H1 (cell line): ENCODE measurements around the gene STK36. TPM values are rescaled to one million over a fixed set of nuclear protein-coding genes. Genes with fewer than 3 reads are reported as not detected.

ENCODE experiments used
- CTCF ChIA-PET: fragments of 300-600 bp; sonication (Branson Sonifier 250); formaldehyde crosslinking; loops from one replicate; lab custom pipeline; 2021; ENCODE audit not compliant: partially characterized antibody; lab: Charles Lee
- POLR2A ChIA-PET: fragments of 300-600 bp; sonication (Branson Sonifier 250); formaldehyde crosslinking; loops from one replicate; lab custom pipeline; 2021; ENCODE audit warnings: inconsistent platforms; ENCODE audit not compliant: partially characterized antibody; lab: Charles Lee
- DNase-seq, 2 experiments: peaks; one replicate each; pipeline versions ENCODE4 v3.0.0 to v3.0.0-alpha.2; 2010 to 2022; ENCODE audit warnings: low spot score in 2 of 2, low read depth in 1 of 2, mixed read lengths in 1 of 2
- FAIRE-seq: peaks from 2 replicates; lab custom pipeline; 2011; peaks lifted over from hg19 to GRCh38; lab: Jason Lieb, UNC
- H2AFZ ChIP-seq: 2 replicates; pipeline ENCODE4 v1.8.1; 2012; ENCODE audit warnings: low read length, inconsistent platforms
- H2AK5ac ChIP-seq: 2 replicates; pipeline ENCODE4 v1.6.1; 2013; ENCODE audit warnings: low read depth, low read length
- H2BK120ac ChIP-seq: replicated peaks from 2 replicates; pipeline ENCODE3; 2013; ENCODE audit warnings: low read depth, low read length, inconsistent platforms
- H2BK12ac ChIP-seq: 2 replicates; pipeline ENCODE4 v1.6.1; 2013; ENCODE audit warnings: low read depth, low read length
- H2BK15ac ChIP-seq: 2 replicates; pipeline ENCODE4 v1.6.1; 2013; ENCODE audit warnings: low read length
- H2BK20ac ChIP-seq: 2 replicates; pipeline ENCODE4 v1.6.1; 2013; ENCODE audit warnings: low read length
- H2BK5ac ChIP-seq: 2 replicates; pipeline ENCODE4 v1.6.1; 2013; ENCODE audit warnings: low read depth, low read length
- H3K14ac ChIP-seq: 2 replicates; pipeline ENCODE4 v1.6.1; 2013; ENCODE audit warnings: inconsistent platforms; ENCODE audit not compliant: insufficient read length
- H3K18ac ChIP-seq: 2 replicates; pipeline ENCODE4 v1.6.1; 2013; ENCODE audit warnings: low read length; ENCODE audit errors: extremely low read depth
- H3K23ac ChIP-seq: 2 replicates; pipeline ENCODE4 v1.6.1; 2013; ENCODE audit warnings: inconsistent platforms; ENCODE audit not compliant: insufficient read length
- H3K23me2 ChIP-seq: 2 replicates; pipeline ENCODE4 v1.6.1; 2013; ENCODE audit warnings: low read depth, low read length
- H3K27ac ChIP-seq: 2 replicates; pipeline ENCODE4 v1.6.1; 2011; ENCODE audit warnings: low read depth, low read length, inconsistent platforms
- H3K27me3 ChIP-seq, 4 experiments: replicated peaks in 1 of 4; 1 replicate in 1 of 4; 2 replicates in 3 of 4; pipeline versions ENCODE4 v1.6.1 to v1.8.1; 2011 to 2013; ENCODE audit warnings: low read length in 3 of 4, mild to moderate bottlenecking in 3 of 4, inconsistent platforms in 2 of 4, mixed read lengths in 2 of 4, moderate library complexity in 1 of 4; ENCODE audit not compliant: control insufficient read depth in 3 of 4, insufficient read depth in 3 of 4; ENCODE audit errors: extremely low read depth in 1 of 4
- H3K36me3 ChIP-seq, 4 experiments: 2 replicates each; pipeline versions ENCODE4 v1.6.1 to v1.8.1; 2011 to 2013; ENCODE audit warnings: mild to moderate bottlenecking in 4 of 4, low read length in 3 of 4, moderate library complexity in 2 of 4, control low read depth in 1 of 4, inconsistent platforms in 1 of 4; ENCODE audit not compliant: insufficient read depth in 4 of 4, control insufficient read depth in 2 of 4
- H3K4ac ChIP-seq: replicated peaks from 2 replicates; pipeline ENCODE3; 2013; ENCODE audit warnings: low read length, low read depth, mixed read lengths, inconsistent platforms; ENCODE audit not compliant: insufficient read length
- H3K4me1 ChIP-seq, 4 experiments: replicated peaks in 1 of 4; 1 replicate in 1 of 4; 2 replicates in 3 of 4; pipeline versions ENCODE4 v1.6.1 to v1.8.1; 2011 to 2013; ENCODE audit warnings: low read length in 3 of 4, inconsistent platforms in 2 of 4, mixed read lengths in 1 of 4; ENCODE audit not compliant: insufficient read depth in 4 of 4, control insufficient read depth in 3 of 4
- H3K4me2 ChIP-seq, 2 experiments: 2 replicates each; pipeline versions ENCODE4 v1.6.1 to v1.8.1; 2011 to 2013; ENCODE audit warnings: low read depth in 2 of 2, low read length in 2 of 2, control low read depth in 1 of 2, inconsistent platforms in 1 of 2, mild to moderate bottlenecking in 1 of 2; ENCODE audit not compliant: insufficient read depth in 1 of 2
- H3K4me3 ChIP-seq, 4 experiments: fragments of 200-600, 300-600 bp in 1 of 4; sonication (generic), shearing (Covaris generic), sonication (Bioruptor Twin) in 1 of 4; 2 replicates each; pipeline versions ENCODE4 v1.5.1 to v1.8.1; 2011 to 2016; ENCODE audit warnings: low read length in 4 of 4, low read depth in 3 of 4, control low read depth in 2 of 4, inconsistent platforms in 2 of 4, mild to moderate bottlenecking in 2 of 4, mixed read lengths in 1 of 4, moderate library complexity in 1 of 4; ENCODE audit not compliant: insufficient read depth in 2 of 4; ENCODE audit errors: extremely low read depth in 1 of 4
- H3K56ac ChIP-seq: replicated peaks from 2 replicates; pipeline ENCODE3; 2013; ENCODE audit warnings: low read depth, mild to moderate bottlenecking, mixed read lengths, low read length, inconsistent platforms; ENCODE audit not compliant: insufficient read length
- H3K79me1 ChIP-seq: 2 replicates; pipeline ENCODE4 v1.6.1; 2013; ENCODE audit warnings: low read depth, low read length, control low read depth
- H3K79me2 ChIP-seq, 2 experiments: 2 replicates each; pipeline versions ENCODE4 v1.6.1 to v1.8.1; 2012 to 2013; ENCODE audit warnings: low read length in 2 of 2, mild to moderate bottlenecking in 2 of 2, inconsistent platforms in 1 of 2; ENCODE audit not compliant: insufficient read depth in 2 of 2, control insufficient read depth in 1 of 2
- H3K9ac ChIP-seq, 4 experiments: replicated peaks in 1 of 4; 1 replicate in 1 of 4; 2 replicates in 3 of 4; pipeline versions ENCODE4 v1.6.1 to v1.8.1; 2011 to 2013; ENCODE audit warnings: low read depth in 3 of 4, low read length in 3 of 4, control low read depth in 2 of 4, mild to moderate bottlenecking in 2 of 4, moderate library complexity in 2 of 4, inconsistent platforms in 1 of 4; ENCODE audit errors: extremely low read depth in 1 of 4
- H3K9me3 ChIP-seq, 2 experiments: 2 replicates each; pipeline versions ENCODE4 v1.6.1 to v1.8.1; 2012 to 2013; ENCODE audit warnings: mild to moderate bottlenecking in 2 of 2, moderate library complexity in 2 of 2, control low read depth in 1 of 2, inconsistent platforms in 1 of 2, low read depth in 1 of 2, low read length in 1 of 2, mixed read lengths in 1 of 2; ENCODE audit not compliant: insufficient read depth in 2 of 2
- H4K20me1 ChIP-seq, 2 experiments: replicated peaks in 1 of 2; 2 replicates each; pipeline versions ENCODE3 to v1.8.1; 2011 to 2013; ENCODE audit warnings: inconsistent platforms in 2 of 2, low read length in 2 of 2, mild to moderate bottlenecking in 1 of 2; ENCODE audit not compliant: insufficient read depth in 2 of 2, control insufficient read depth in 1 of 2
- H4K5ac ChIP-seq: 2 replicates; pipeline ENCODE4 v1.6.1; 2013; ENCODE audit warnings: low read length, low read depth, mixed read lengths, inconsistent platforms; ENCODE audit not compliant: insufficient read length
- H4K8ac ChIP-seq: 2 replicates; pipeline ENCODE4 v1.8.0; 2013; ENCODE audit warnings: mild to moderate bottlenecking, moderate library complexity, low read length, inconsistent platforms; ENCODE audit not compliant: insufficient read depth; ENCODE audit errors: extremely low read depth
- H4K91ac ChIP-seq: replicated peaks from 2 replicates; pipeline ENCODE3; 2013; ENCODE audit warnings: low read length, mixed read lengths, inconsistent platforms; ENCODE audit not compliant: insufficient read length
- CBX5 ChIP-seq: fragments of 300-800, 300-1000 bp; sonication (generic); IDR thresholded peaks from 2 replicates; pipeline ENCODE4 v1.7.1; 2016; ENCODE audit warnings: antibody characterized with exemption, low read length, low read depth
- CEBPB ChIP-seq: IDR thresholded peaks from 2 replicates; pipeline ENCODE4 v1.6.1; 2012; ENCODE audit warnings: low read depth, low read length
- CHD1 ChIP-seq: IDR thresholded peaks from 2 replicates; pipeline ENCODE4 v1.6.1; 2012; ENCODE audit warnings: low read depth, low read length, improper control_type of control experiment
- NANOG ChIP-seq: IDR thresholded peaks from 2 replicates; pipeline ENCODE4 v1.6.1; 2011; ENCODE audit warnings: low read length, low read depth, mild to moderate bottlenecking, inconsistent platforms; ENCODE audit not compliant: insufficient read depth, poor library complexity, severe bottlenecking
- POLR2A ChIP-seq, 2 experiments: IDR thresholded peaks; 1 replicate in 1 of 2; 2 replicates in 1 of 2; pipeline ENCODE4 v1.6.1; 2011; ENCODE audit warnings: low read depth in 2 of 2, low read length in 2 of 2, mild to moderate bottlenecking in 2 of 2; ENCODE audit errors: control extremely low read depth in 1 of 2
- SP1 ChIP-seq: IDR thresholded peaks from 2 replicates; pipeline ENCODE4 v1.6.1; 2011; ENCODE audit warnings: low read depth, low read length
- TBP ChIP-seq: IDR thresholded peaks from 2 replicates; pipeline ENCODE4 v1.6.1; 2011; ENCODE audit warnings: low read depth, low read length, improper control_type of control experiment
- WGBS, 2 experiments: shearing (Covaris generic) in 1 of 2; methylation state at CpG; one replicate each; pipeline versions ENCODE4 v1.1.6 to v1.1.7; 2013 to 2015; ENCODE audit warnings: low lambda C conversion rate in 2 of 2, mixed read lengths in 2 of 2, inconsistent platforms in 1 of 2, low coverage in 1 of 2, missing lambda C conversion rate in 1 of 2; ENCODE audit not compliant: insufficient replicate concordance in 2 of 2, insufficient coverage in 1 of 2, insufficient read length in 1 of 2; ENCODE audit errors: extremely low coverage in 1 of 2, missing lambda C conversion rate in 1 of 2; 5-methylcytosine and 5-hydroxymethylcytosine counted together
- polyA plus RNA-seq, 7 experiments: library from polyadenylated mRNA; depleted of rRNA in 3 of 7; stranded (reverse) in 5 of 7; unstranded in 2 of 7; fragments of >200 nt in 5 of 7; fragments of 200-250 nt in 2 of 7; gene quantifications; 1 replicate in 5 of 7; 2 replicates in 1 of 7; 4 replicates in 1 of 7; pipeline versions ENCODE4 v1.2.1 to v1.2.3, GENCODE V29; 2011 to 2013; ENCODE audit warnings: missing spikeins in 2 of 7, mixed read lengths in 2 of 7
- total RNA-seq: library from RNA; stranded (reverse); fragmentation: NEBNext Ultra II Directional; extraction: Animal tissue kit (Norgen Biotek cat#: 25700); gene quantifications from 2 replicates; pipeline ENCODE4 v1.2.1, GENCODE V29; 2021

Gene STK36
- total and polyA plus RNA-seq, 2 of the 8 experiments (the other 6 are each of a cell fraction or from before 2014, with no cell fraction given), result 41.4 to 57.6 TPM

DNA sequence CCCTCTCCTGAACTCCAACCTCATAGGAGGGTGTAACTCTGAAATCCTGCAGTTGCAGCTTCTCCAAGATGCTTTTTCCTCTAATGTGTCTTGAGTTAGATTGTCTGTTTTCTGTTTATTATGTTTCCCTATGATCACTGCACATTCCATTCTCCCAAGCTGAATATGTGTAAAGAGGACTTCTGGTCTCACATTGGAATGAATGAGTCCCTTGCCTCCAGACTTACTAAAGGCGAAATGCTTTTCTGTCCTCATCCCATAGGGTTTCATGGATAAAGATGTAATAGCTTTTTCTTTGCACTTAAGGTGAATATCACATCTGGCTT, 74.5 kb downstream of the STK36 start:
- H2BK120ac ChIP-seq, result no peak overlapping the region
- H3K23me2 ChIP-seq, result no peaks in the 10 kb centered on the region
- no peak overlapping the region for H3K9ac ChIP-seq
- no peak overlapping the region for H3K23ac ChIP-seq
- H2BK20ac ChIP-seq, result no peak overlapping the region
- ChIA-PET POLR2A (interaction anchor here (1.4 kb wide), 1 partner anchor 11 kb away, joined by 6 read pairs; no protein-coding TSS in a partner anchor), CTCF (interaction anchor here (0.9 to 7.8 kb wide), 7 partner anchors 11 to 106 kb away, joined by 3 to 39 read pairs (median 4); no protein-coding TSS in a partner anchor)
- WGBS, 2 experiments, result 100% methylated on average over 1 of the region's 1 CpG; no CpG with 5 or more reads in 1 of the 2 experiments
- no peaks in the 10 kb centered on the region for H3K79me2 ChIP-seq
- no peak overlapping the region for H4K91ac ChIP-seq
- no peaks in the 10 kb centered on the region for H3K9me3 ChIP-seq
- no peak overlapping the region for H3K4me2 ChIP-seq
- no peak for FAIRE-seq
- no peak overlapping the region for H4K5ac ChIP-seq
- H2BK5ac ChIP-seq, result no peak overlapping the region
- no peaks in the 10 kb centered on the region for H3K4me1 ChIP-seq
- no peak overlapping the region for H2BK12ac ChIP-seq
- H3K79me1 ChIP-seq, result no peaks in the 10 kb centered on the region
- no peak overlapping the region for H2AFZ ChIP-seq
- no peak overlapping the region for H3K56ac ChIP-seq
- no peak overlapping the region for H3K27ac ChIP-seq
- H3K4me3 ChIP-seq, result no peak overlapping the region
- peaks cover 2 to 3% of the 10 kb centered on the region in 2 experiments for H4K20me1 ChIP-seq
- DNase-seq, result no peak
- no peaks in the 10 kb centered on the region for H3K27me3 ChIP-seq
- H3K14ac ChIP-seq, result no peak overlapping the region
- no peak overlapping the region for H3K18ac ChIP-seq
- H2BK15ac ChIP-seq, result no peak overlapping the region
- TF ChIP-seq CEBPB, result no peak
- no peak for TF ChIP-seq CHD1
- TF ChIP-seq NANOG, result no peak
- no peak for TF ChIP-seq SP1
- TF ChIP-seq CBX5, result no peak
- TF ChIP-seq TBP, result no peak
- no peak for TF ChIP-seq POLR2A (IDR thresholded peaks at IDR 0.05; ENCODE audit: control extremely low read depth in 1 of 2, low read depth in 2 of 2, low read length in 2 of 2)
- no peak overlapping the region for H3K4ac ChIP-seq
- peaks cover 20 to 80% (median 52%) of the 10 kb centered on the region in 4 experiments for H3K36me3 ChIP-seq
- H4K8ac ChIP-seq, result no peak overlapping the region
- H2AK5ac ChIP-seq, result no peak overlapping the region
